Spleen (tissue), 11 donors: ENCODE measurements around the gene ATP11B. TPM values are rescaled to one million over a fixed set of nuclear protein-coding genes. Genes with fewer than 3 reads are reported as not detected.

Experiments
- DNase-seq: peaks from one replicate; pipeline ENCODE4 v3.0.0-alpha.2; 2020
- H3K27ac ChIP-seq, 8 donors: fragments of 200-600 bp; sonication (generic) in 7 of 8; 1 replicate in 4 of 8; 2 replicates in 4 of 8; pipeline versions ENCODE4 v1.5.0 to v1.8.0; 2016 to 2021; ENCODE audit warnings: inconsistent platforms in 4 of 8, mild to moderate bottlenecking in 4 of 8, moderate library complexity in 1 of 8
- H3K27me3 ChIP-seq, 7 donors: fragments of 200-600 bp; sonication (generic) in 6 of 7; replicated peaks in 1 of 7; 1 replicate in 4 of 7; 2 replicates in 3 of 7; pipeline versions ENCODE4 v1.5.0 to v1.8.0; 2016 to 2021; ENCODE audit warnings: inconsistent platforms in 3 of 7, mild to moderate bottlenecking in 1 of 7
- H3K36me3 ChIP-seq, 6 donors: fragments of 200-600 bp; sonication (generic) in 5 of 6; 1 replicate in 4 of 6; 2 replicates in 2 of 6; pipeline versions ENCODE4 v1.5.0 to v1.8.0; 2016 to 2021; ENCODE audit warnings: inconsistent platforms in 2 of 6
- H3K4me1 ChIP-seq, 6 donors: fragments of 200-600 bp; sonication (generic) in 5 of 6; 1 replicate in 3 of 6; 2 replicates in 3 of 6; pipeline versions ENCODE4 v1.5.0 to v1.8.0; 2016 to 2021; ENCODE audit warnings: inconsistent platforms in 3 of 6
- H3K4me3 ChIP-seq, 8 donors: fragments of 200-600 bp; sonication (generic) in 7 of 8; 1 replicate in 4 of 8; 2 replicates in 4 of 8; pipeline versions ENCODE4 v1.5.0 to v1.8.0; 2016 to 2021; ENCODE audit warnings: inconsistent platforms in 4 of 8, mild to moderate bottlenecking in 4 of 8, moderate library complexity in 2 of 8
- H3K9me3 ChIP-seq, 8 donors: fragments of 200-600 bp; sonication (generic) in 7 of 8; 1 replicate in 4 of 8; 2 replicates in 4 of 8; pipeline versions ENCODE4 v1.5.0 to v1.8.0; 2016 to 2021; ENCODE audit warnings: inconsistent platforms in 4 of 8
- CTCF ChIP-seq, 11 experiments: fragments of 200-600 bp in 7 of 11; fragments of 450-650 bp in 4 of 11; sonication (generic) in 4 of 11; IDR thresholded peaks in 8 of 11; conservative IDR thresholded peaks in 3 of 11; 1 replicate in 7 of 11; 2 replicates in 4 of 11; pipeline versions ENCODE4 v1.4.0 to v1.8.0; 2016 to 2021; ENCODE audit warnings: antibody characterized with exemption in 11 of 11, inconsistent platforms in 4 of 11, mild to moderate bottlenecking in 1 of 11
- POLR2A ChIP-seq, 3 donors: fragments of 450-650 bp; IDR thresholded peaks; one replicate each; pipeline ENCODE4 v1.5.1; 2017; ENCODE audit warnings: antibody characterized with exemption in 3 of 3, mild to moderate bottlenecking in 1 of 3
- POLR2AphosphoS5 ChIP-seq, 3 donors: sonication (generic); formaldehyde crosslinking; IDR thresholded peaks; one replicate each; pipeline ENCODE4 v1.5.1; 2017; ENCODE audit warnings: antibody characterized with exemption in 3 of 3
- WGBS, 5 donors: extraction: QIAGEN DNeasy Blood & Tissue Kit in 3 of 5; methylation state at CpG; one replicate each; pipeline versions ENCODE4 v1.1.5 to v1.1.7; 2013 to 2018; 5-methylcytosine and 5-hydroxymethylcytosine counted together
- intact Hi-C: fragments of 100-400 bp; cut with DNase I; formaldehyde crosslinking; loops from one replicate; pipeline ENCODE4 v1.15.0; 2023; ENCODE audit warnings: low total_unique reads
- polyA plus RNA-seq, 3 donors: library from polyadenylated mRNA; stranded (reverse); fragments of 200-250 nt; gene quantifications; one replicate each; pipeline ENCODE4 v1.2.1, GENCODE V29; 2013
- total RNA-seq, 7 donors: library from RNA; depleted of rRNA in 3 of 7; stranded (reverse); fragments of >200 nt in 3 of 7; fragmentation: NEBNext Ultra II Directional in 4 of 7; extraction: Animal tissue kit (Norgen Biotek cat#: 25700) in 4 of 7; gene quantifications; one replicate each; pipeline versions ENCODE4 v1.1.0 to v1.2.1, GENCODE V29; 2016 to 2021
- donor health status: healthy with polysubstance abuse.
- donor health status: DM: no; HTN: no; CAD: no; lungs with moderate emphysema.
- donor health status: DM: no; HTN: no; CAD: no.
- donor health status: Bipolar disorder and iron deficiency.
- donor health status: healthy.
- donor health status: DM: no; HTN: no; CAD: no.
- donor health status: DM: yes; HTN: yes; CAD: no.

Gene ATP11B
- total and polyA plus RNA-seq, 10 donors, result 7.2 to 165 (median 90.3) TPM

- H3K4me3 ChIP-seq, result no peak overlapping the region
- no peak for DNase-seq
- H3K27ac ChIP-seq, result peak overlapping the region in 4 of 8 donors; percentile 18 to 60 (median 40)
- H3K27me3 ChIP-seq, result no peaks in the 10 kb centered on the region
- H3K36me3 ChIP-seq, result peaks cover 0 to 19% (median under 1%) of the 10 kb centered on the region in 6 donors
- no peak for TF ChIP-seq POLR2A (IDR thresholded peaks at IDR 0.05)
- no peak for TF ChIP-seq POLR2AphosphoS5 (IDR thresholded peaks at IDR 0.05)
- TF ChIP-seq CTCF (IDR thresholded peaks at IDR 0.05 in 8 of 11, conservative IDR thresholded peaks at IDR 0.05 in 3 of 11), result no peak
- H3K4me1 ChIP-seq, result peaks cover 11 to 75% (median 34%) of the 10 kb centered on the region in 6 donors
- H3K9me3 ChIP-seq, result no peaks in the 10 kb centered on the region
- 41 to 55% (median 49%) methylated on average over 6 of the region's 6 CpGs for WGBS, 5 donors
- intact Hi-C loops, result no loop called here
These were observed 174.2 kb downstream of the ATP11B start for GRCh38 chr3:182967218-182968204.

DNA sequence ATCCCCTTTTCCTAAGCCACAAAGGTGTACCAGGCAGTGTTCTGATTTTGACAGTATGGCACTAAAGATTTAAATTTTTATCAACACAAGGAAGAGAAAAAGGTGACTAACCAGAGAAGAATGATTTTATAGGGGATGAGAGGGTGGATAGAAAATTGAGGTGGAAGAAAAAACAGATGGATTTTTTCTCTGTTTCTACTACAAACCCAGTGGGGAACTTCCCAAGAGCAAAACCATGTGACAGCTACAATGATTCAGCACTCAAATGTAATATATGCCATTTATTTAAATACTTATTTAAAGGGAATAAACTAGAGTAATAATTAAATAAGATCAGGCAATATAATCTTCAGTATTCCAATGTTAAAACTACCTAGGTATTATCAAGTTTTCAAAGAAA is 176.0 kb downstream of the ATP11B start:
- intact Hi-C loops, result no loop called here
- no peak for DNase-seq
- H3K9me3 ChIP-seq, result no peaks in the 10 kb centered on the region
- H3K27ac ChIP-seq, result no peak overlapping the region
- H3K27me3 ChIP-seq, result no peaks in the 10 kb centered on the region
- peaks cover 0 to 20% (median 0%) of the 10 kb centered on the region in 6 donors for H3K36me3 ChIP-seq
- H3K4me3 ChIP-seq, result no peak overlapping the region
- TF ChIP-seq POLR2A (IDR thresholded peaks at IDR 0.05) (no peak), CTCF (IDR thresholded peaks at IDR 0.05 in 8 of 11, conservative IDR thresholded peaks at IDR 0.05 in 3 of 11) (no peak), POLR2AphosphoS5 (IDR thresholded peaks at IDR 0.05) (no peak)
- H3K4me1 ChIP-seq, result peaks cover 11 to 80% (median 35%) of the 10 kb centered on the region in 6 donors

GRCh38 chr3:182969853-182970252 is 176.5 kb downstream of the ATP11B start:
- H3K4me1 ChIP-seq, result peaks cover 11 to 82% (median 36%) of the 10 kb centered on the region in 6 donors
- TF ChIP-seq POLR2A (IDR thresholded peaks at IDR 0.05), result no peak
- no peak for TF ChIP-seq CTCF (IDR thresholded peaks at IDR 0.05 in 8 of 11, conservative IDR thresholded peaks at IDR 0.05 in 3 of 11)
- no peak for TF ChIP-seq POLR2AphosphoS5 (IDR thresholded peaks at IDR 0.05)
- intact Hi-C loops, result no loop called here
- no peak overlapping the region for H3K27ac ChIP-seq
- H3K27me3 ChIP-seq, result no peaks in the 10 kb centered on the region
- peaks cover 0 to 20% (median 0%) of the 10 kb centered on the region in 6 donors for H3K36me3 ChIP-seq
- DNase-seq, result no peak
- H3K4me3 ChIP-seq, result no peak overlapping the region
- no peaks in the 10 kb centered on the region for H3K9me3 ChIP-seq
- 91 to 98% (median 97%) methylated on average over 7 of the region's 7 CpGs for WGBS, 5 donors

DNA sequence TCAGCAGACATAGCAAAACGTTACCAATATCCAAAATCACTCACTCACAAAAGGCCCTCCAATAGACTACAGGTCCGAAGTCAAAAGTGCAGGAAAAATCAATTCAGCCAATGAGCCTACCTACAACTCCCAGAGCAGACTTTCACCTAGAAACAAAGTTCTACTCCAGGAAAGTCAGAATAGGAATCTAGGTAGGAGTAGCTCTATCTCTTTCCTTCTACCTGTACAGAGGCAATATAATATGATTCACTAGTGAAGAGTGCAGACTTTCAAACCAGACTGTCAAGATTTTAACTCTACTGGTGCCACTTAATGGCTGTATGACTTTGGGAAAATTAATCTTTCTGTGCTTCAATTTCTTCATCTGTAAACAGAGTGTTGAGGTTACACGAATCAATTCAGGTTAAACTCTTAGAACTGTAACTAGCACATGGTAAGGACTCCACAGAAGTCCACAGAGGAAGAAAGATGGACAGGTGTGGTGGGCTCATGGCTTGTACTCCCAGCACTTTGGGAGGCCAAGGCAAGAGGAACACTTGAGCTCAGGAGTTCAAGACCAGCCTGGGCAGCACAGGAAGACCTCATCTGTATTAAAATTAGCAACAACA is 177.6 kb downstream of the ATP11B start:
- TF ChIP-seq POLR2A (IDR thresholded peaks at IDR 0.05), result no peak
- TF ChIP-seq POLR2AphosphoS5 (IDR thresholded peaks at IDR 0.05), result no peak
- no peak for TF ChIP-seq CTCF (IDR thresholded peaks at IDR 0.05 in 8 of 11, conservative IDR thresholded peaks at IDR 0.05 in 3 of 11)
- H3K4me1 ChIP-seq, result peaks cover 11 to 82% (median 34%) of the 10 kb centered on the region in 6 donors
- WGBS, 5 donors, result 86 to 91% (median 91%) methylated on average over 3 of the region's 3 CpGs

More for the DNA sequence above, 177.6 kb downstream of the ATP11B start:
- intact Hi-C loops, result no loop called here
- DNase-seq, result no peak
- Histone ChIP-seq H3K4me3 (no peak overlapping the region), H3K9me3 (no peaks in the 10 kb centered on the region), H3K27ac (no peak overlapping the region), H3K27me3 (no peaks in the 10 kb centered on the region), H3K36me3 (peaks cover 0 to 20% (median 0%) of the 10 kb centered on the region in 6 donors)
